Neural cell (in vitro differentiated cells): ENCODE results near the gene NUP58.

Source experiments
- CTCF ChIP-seq: fragments of 450-650 bp; IDR thresholded peaks from 2 replicates; pipeline ENCODE4 v1.5.1; 2014; ENCODE audit warnings: antibody characterized with exemption, mild to moderate bottlenecking, moderate library complexity; ENCODE audit not compliant: poor library complexity, severe bottlenecking
- REST ChIP-seq: IDR thresholded peaks from 2 replicates; pipeline ENCODE4 v1.6.1; 2012; ENCODE audit warnings: borderline replicate concordance

DNA sequence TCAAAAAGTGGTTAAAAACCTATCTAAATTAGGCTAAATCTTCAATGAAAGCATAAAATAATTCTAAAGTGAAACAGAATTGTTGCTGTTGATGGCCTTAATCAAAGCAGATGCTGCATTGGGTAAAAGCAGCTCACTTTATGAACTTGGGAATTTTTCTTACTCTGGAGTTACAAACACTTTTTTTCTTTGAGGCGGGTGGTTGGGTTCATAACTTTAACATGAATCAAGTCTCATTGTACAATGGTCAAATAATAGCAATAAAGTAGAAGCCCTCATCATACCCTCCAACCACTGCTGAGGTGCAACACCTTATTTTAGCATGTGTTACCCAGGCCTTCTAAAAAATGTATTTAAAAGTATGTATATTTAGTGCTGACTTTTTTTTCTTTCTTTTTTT, 29.1 kb downstream of the NUP58 start:
- TF ChIP-seq REST (no peak), CTCF (no peak)
